ENCODE measurements around the gene SYNGR3.
A peak's percentile ranks its signal among the peaks of the same experiment; 100 is the strongest.

Gene SYNGR3

GRCh38 chr16:1976951-1977874 lies 12.6 kb upstream of the SYNGR3 start:
- no peak for DNase-seq

DNA sequence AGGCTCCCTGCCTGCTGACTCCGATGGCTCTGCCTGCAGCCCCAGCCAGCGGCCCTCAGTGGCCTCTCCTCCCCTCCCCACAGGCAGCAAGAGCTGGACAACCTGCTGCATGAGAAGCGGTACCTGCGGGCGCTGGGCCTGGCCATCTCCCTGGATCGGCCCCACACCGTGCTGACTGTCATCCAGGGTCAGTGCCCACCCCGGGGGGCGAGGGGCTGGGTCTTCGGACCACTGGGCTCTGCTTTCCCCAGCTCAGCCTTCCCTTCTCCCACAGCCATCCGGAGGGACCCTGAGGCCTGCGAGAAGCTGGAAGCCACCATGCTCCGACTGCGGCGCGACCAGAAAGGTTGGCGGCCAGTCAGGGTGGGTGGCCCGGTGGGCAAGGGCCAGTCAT lies 11.9 kb upstream of the SYNGR3 start:
- DNase-seq = no peak

GRCh38 chr16:1978476-1979120 lies 11.2 kb upstream of the SYNGR3 start:
- DNase-seq = no peak

DNA sequence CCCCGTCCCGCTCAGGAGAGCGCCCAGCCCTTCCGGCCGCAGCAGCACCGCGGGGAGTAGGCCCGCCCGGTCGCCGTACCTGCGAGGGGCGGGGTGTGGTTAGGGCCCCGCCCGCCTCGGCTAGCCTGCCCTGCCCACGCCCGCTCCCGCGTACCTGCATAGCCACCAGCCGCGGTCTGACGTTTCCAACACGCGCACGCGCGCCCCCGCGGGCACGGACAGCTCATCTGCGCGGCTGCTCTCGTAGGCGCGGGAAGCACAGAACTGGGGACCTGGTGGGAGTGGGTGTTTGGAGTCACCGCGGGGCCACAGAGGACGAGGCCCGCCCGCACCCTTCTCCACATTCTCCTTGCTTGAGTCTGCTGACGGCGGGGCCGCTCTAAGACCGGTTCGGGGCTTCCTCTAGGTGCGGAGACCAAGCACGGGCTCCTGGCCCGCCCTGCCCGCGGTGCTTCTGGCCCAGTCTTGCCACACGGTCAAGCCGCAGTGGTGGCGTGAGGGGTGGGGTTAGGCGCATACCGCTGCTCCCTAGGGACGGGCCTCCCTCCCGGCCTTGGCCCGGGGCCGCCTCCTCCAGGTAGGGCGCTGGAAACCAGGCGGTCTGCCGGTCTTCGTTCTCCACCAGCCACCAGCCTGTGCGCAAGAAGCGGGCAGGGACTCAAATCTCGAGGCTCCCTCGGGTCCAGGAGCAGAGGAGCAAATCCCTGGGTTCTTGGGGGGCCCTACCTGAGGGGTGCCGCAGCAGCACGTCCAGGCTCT lies 10.3 kb upstream of the SYNGR3 start:
- DNase-seq = no peak

DNA sequence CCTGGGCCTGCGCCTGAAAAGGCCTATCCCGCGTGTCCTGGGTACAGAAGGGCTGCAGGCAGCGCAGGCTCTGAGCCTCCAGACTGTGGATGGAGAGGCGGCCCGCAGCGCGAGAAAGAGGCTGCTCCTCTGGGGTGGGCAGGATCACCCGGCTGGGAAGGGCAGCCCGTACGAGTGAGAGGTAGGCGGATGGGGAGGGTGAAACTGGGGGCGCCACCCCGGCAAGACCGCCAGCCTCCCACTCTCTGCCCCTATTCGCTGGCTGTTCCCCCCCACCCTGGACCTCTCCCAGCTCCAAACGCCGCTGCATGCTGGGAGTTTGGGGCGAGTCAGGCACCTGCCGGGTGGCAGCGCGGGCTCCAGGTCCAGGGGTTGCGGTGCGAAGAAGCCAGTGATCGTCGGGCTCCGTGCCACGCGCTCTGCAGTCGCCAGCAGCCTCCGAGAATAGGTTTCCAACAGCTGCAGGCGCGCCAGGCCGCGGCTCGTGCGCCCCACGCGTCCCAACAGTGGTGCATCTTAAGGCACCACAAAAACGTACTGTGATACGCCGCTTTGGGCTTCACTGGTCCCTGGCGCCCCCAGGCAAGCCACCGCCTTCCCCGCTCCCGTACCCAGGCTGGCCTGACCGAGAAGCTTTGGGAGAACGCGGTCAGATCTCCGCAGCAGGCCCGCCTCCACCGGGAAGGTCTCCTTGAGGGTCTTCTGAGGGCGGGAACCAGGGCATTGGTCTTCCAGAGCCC lies 9.6 kb upstream of the SYNGR3 start:
- DNase-seq = no peak

DNA sequence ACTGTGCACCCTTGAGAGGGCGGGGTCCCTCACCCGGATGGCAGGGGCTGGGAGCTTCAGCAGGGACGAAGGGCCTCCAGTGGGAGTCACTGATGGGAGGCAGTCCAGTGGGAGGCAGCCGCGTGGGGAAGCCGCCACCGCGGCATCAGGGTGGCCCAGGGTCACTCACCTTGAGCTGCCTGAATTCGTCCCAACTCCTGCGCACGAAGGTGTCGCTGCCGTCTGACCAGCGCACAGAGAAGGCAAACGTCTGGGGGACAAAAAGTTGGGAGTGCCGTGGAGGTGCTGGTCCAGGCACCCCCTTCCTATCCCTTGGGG lies 9.0 kb upstream of the SYNGR3 start:
- DNase-seq = no peak

GRCh38 chr16:1981398-1981836 lies 8.4 kb upstream of the SYNGR3 start, which contains the start of gene NOXO1:
Gene NOXO1 (minus strand): TSS chr16:1981469. CDS start chr16:1981179, 290 bp downstream.
- DNase-seq = no peak

- DNase-seq = peak; percentile 22
Observed at GRCh38 chr16:1982013-1982433, 7.7 kb upstream of the SYNGR3 start.

DNA sequence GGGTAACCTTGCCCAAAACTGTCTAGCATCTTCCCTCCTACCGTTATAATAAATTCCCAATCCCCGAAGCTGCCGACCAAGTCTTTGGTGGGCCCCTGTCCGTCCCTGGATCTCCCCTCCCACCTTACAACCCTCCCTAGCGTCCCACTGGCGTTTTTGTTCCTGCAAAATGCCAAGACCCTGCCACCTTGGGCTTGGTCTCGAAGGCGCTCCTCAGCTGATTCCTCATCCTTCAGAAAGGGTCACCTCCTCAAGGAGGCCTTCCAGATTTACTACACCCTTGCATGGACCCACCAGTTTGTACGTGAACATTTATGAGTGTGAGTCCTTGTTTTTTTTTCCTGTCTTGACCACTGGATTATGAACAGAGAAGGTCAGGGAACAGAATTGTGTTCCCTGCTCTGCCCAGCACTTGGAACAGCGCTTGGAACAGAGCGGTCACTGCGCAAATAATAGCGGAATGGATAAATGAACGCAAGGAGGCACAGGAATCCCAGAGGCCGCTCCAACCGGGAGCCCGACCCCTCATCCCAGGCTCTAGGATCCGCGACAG lies 6.7 kb upstream of the SYNGR3 start:
- no peak for DNase-seq

DNA sequence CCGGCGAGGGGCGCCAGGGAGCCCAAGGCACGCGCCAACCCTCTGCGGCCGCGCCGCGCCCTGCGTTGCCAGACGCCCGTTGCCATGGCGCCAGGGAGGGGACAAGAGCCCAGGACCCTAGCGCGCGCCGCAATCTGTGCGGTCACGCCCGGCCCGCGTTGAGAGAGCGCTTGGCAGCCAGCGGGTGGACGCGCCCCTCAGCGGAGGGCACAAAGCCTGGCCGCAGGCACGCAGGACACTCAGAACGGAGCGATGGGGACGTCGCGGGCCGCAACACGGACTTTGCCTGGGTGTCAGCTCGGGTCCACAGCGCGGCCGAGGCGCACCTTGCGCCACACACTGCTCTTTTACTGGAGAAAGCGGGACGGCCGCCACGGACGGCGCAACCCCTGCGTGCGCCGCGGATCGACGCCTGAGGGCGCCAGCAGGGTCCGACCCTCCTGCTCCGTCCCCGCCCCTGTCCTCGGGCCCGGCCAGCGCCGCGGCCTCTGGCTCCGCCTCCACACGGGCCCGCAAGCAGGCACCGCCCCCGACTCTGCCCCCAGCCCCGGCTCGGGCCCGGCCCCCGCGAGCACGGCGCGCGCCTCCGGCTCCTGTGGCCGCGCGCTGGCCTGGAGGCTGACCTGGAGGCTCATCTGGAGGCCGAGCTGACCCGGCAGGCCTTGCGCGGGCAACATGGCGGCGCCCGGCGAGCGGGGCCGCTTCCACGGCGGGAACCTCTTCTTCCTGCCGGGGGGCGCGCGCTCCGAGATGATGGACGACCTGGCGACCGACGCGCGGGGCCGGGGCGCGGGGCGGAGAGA lies 6.0 kb upstream of the SYNGR3 start, which contains the start of gene GFER:
Gene GFER, plus strand, starts transcription at position 650 of the 803 bp plus-strand sequence. Its CDS starts 26 bp downstream, at position 676.
- DNase-seq = peak; percentile 88

GRCh38 chr16:1984347-1985225 lies 5.2 kb upstream of the SYNGR3 start:
- no peak for DNase-seq

DNA sequence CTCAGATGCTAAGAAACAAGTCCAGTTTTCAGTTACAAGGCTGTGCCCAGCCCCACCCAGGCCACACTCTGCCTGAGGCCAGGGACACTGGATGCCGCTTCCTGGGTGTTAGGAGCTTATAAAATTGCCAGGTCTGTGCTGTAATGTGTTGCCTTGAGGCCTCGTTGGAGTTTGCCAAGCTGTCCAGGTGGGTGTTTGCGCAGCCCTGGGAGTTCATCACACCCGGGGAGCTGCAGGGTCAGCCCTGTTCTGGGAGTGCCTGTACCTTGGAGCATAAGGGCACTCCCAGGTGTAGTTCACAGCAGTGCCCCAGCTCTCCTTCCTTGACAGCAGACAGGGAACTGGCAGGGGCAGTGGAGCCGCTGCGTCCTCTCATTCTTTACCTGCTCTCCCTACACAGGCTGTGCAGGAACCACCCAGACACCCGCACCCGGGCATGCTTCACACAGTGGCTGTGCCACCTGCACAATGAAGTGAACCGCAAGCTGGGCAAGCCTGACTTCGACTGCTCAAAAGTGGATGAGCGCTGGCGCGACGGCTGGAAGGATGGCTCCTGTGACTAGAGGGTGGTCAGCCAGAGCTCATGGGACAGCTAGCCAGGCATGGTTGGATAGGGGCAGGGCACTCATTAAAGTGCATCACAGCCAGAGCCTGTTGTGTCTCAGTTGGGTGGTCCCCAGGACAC lies 4.2 kb upstream of the SYNGR3 start:
- no peak for DNase-seq

DNA sequence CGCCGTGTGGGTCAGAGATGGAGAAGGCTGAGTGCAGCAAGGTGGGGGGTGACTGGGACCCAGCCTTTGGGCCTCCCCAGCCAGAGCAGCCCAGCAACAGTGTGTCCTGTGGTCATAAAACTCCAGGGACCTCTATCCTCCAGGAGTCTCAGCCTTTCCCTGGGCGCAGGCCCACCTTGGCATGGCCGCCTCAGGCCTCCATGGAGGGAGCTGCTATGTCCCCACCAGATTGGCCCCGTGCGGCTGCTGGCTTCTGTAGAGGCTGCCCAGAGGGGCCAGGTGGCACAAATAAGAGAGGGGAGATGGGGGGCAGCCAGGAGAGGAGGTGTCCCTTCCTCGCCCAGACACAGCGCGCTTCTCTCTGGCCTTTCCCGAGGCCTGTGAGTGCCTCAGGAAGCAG lies 2.6 kb upstream of the SYNGR3 start:
- DNase-seq = no peak

- no peak for DNase-seq
Observed at GRCh38 chr16:1990101-1990350, 256 bp downstream of the SYNGR3 start.

DNA sequence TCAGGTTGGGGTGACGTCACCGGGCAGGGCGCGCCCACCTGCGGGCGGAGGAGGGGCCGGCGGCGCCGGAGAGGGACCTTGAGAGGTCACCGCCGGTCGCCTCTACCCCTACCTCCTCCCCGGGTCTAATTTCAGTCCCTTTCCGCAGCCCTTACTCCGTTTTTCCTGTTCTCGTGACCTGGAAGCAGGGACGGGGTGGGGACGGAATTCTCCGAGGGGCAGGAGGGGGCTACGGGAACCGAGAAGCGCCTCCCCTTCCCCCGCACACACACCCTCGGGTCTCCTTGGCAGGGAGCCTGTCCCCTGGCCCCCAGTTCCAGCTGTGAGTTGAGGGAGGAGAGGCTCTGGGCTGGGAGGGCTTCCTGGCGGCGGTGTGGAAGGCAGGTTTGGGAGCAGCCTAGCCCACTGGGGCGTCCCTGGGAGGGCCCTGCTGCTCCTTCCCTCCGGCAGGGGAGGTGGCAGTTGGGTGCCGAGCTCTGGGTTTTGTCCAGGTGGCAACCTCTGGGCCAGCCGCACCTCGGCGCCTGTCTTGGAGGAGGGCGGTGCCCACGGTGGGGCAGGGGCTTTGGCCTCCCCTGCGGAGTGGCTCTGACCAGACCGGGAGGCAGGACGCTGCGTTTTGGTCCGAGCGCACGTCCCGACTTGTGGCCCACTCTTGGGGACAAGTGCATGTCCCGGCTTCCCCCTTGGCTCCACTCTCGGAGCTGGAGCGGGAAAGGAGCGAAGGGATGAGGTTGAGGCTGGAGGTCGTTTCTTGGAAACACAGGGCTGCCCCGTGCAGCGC lies 773 bp downstream of the SYNGR3 start:
- DNase-seq = peak; percentile 62

- no peak for DNase-seq
Observed at GRCh38 chr16:1991135-1991551, 1.4 kb downstream of the SYNGR3 start.

- DNase-seq = no peak
Observed at GRCh38 chr16:1991588-1991947, 1.8 kb downstream of the SYNGR3 start.

GRCh38 chr16:1991948-1992703 lies 2.4 kb downstream of the SYNGR3 start:
- DNase-seq = no peak

All from NCI-H345 (cell line).